Stimulated activated CD4-positive, alpha-beta T cell treated with anti-CD3 and anti-CD28 coated beads, Interleukin-15, amount 100 ng/mL, for 1 hour (primary cell): ENCODE data around the gene TXNRD1.
"Not testable (repeated sequence)": the region's sequence is repeated elsewhere in the genome, so short reads cannot be mapped to it uniquely, and the experiment has no call there.

ENCODE experiments used
- DNase-seq, 2 donors: peaks; one replicate each; pipeline ENCODE4 v3.0.0-alpha.2; 2020; ENCODE audit warnings: low read depth in 1 of 2, low spot score in 1 of 2

The TXNRD1 gene

DNA sequence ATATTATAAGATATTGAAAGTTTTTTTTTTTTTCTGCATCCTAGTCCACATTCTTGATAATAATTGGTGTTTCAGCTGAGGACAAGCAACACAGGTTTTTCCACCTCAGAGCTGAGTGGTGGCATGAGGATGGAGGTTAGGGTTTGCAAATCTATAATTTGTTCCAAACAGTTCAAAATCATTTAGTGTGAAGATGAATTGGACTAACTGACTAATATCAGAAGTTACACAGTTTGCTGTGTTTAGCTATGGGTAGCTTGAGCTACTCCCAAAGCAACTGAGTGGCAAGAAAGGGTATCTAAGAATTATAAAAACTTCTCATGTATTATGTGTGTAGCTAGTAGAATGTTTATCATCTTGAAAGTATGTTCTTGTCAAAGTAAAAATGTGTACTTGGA, 105.0 kb downstream of the TXNRD1 start:
- no peak for DNase-seq

DNA sequence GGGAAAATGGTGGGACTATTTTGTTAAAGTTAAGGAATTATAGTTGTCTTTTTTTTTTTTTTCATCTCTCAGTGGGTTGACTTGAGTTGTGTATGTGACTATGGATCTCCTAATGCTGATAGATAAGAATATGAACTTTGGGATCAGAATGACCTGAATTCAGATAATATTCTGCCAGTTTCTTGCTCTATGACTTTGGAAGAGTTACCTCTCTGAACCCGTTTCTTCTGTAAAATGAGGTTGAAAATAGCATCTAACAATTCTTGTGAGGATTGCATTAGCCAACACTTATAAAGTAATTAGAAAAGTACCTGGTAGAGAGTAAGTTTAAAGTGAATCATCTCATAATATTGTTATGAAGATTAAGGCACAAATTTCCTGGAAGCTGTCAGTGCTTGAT, 106.4 kb downstream of the TXNRD1 start:
- no peak for DNase-seq

DNA sequence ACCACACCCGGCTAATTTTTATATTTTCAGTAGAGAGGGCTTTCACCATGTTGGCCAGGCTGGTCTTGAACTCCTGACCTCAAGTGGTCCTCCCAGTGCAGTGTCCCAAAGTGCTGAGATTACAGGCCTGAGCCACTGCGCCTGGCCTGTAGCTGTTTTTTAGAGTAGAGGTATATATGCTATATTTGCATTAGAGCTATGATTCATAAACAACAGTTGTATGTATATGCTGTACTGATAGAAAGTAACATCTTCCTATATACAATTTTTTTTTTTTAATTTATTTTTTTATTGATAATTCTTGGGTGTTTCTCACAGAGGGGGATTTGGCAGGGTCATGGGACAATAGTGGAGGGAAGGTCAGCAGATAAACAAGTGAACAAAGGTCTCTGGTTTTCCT, 107.0 kb downstream of the TXNRD1 start:
- not testable (repeated sequence) for DNase-seq

DNA sequence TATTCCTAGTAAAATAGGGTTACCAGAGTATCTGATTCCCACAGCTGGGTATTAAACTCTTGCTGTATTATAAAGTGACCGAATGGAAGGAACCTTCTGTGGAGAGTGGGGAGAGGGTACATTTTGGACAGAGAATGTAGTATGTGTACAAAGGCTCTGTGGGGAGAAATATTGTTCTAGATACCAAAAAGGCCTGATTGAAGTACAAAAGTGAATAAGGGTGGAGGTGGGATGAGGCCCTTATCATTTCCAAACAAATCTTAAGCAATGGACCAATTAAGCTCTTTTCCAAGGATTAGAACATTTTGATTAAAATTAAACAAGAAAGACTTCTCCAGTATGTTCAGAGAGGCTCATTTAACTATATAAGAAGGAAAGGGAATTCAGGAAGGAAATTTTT, 108.3 kb downstream of the TXNRD1 start:
- no peak for DNase-seq

DNA sequence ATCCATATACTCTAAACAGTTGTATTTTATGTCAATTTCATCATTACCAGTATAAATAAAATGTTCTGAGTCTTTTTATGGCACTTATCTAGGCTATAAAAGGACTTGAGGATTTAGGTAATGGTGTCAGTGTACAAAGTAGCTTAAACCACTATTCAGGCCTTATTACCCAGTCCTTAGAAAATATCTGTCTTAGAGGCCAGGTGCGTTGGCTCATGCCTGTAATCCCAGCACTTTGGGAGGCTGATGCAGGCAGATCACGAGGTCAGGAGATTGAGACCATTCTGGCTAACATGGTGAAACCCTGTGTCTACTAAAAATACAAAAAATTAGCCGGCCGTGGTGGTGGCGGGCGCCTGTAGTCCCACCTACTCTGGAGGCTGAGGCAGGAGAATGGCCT, 112.7 kb downstream of the TXNRD1 start:
- not testable (repeated sequence) for DNase-seq

DNA sequence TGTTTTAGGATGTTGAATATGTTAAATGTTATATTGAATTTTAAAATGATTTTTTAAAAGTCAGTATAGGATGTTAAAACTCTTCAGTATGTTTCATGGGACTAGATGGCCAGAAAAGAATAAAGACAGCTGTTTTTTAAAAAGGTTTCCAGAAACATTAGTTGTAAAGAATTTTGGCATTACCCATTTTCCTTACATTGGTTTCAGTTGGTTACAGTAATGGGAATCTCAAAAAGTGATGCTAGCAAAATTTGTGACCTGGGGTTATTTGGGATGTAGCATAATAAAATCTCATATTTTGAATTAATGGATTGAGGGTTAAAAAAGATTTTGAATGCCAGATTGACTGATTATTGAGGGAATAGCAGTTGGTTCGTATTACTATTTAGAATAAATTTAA, 113.2 kb downstream of the TXNRD1 start:
- DNase-seq = no peak

DNA sequence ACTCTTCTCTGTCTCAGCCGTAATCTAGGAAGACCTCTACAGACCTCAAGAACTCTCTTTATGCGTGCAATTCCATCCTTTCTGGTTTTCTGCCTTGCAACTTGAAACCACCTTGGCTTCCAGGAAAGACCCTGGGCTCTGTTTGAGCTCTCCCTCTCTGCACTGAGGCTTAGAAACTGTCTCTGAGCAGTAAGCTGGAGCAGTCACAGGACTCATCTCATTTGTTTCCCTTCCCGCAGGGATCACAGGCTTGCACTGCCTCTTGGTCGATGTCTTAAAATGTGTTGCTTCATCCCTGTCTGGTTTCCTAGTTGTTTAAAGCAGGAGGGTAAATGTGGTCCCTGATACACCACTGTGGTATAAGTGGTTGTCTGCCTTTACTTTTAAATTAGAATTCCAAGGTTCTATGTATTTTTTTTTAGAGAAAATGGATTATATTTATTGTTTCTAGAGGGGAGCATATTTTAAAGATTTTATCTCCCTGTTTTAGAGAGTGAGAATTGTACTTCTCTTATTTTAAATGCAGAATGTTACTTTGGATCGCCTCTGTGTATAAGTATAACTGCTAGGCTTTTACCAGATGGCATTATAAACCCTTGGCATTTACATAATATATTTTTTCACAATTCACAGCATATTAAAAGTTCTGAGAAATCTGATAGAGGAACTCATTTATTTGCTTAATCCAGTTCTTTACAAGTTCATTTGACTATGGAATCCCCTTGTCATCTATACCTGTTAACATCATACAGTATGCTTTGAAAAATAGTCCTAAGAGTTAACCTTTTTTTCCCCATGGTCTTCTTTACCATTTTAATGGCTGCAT, 114.3 kb downstream of the TXNRD1 start:
- DNase-seq = no peak

DNA sequence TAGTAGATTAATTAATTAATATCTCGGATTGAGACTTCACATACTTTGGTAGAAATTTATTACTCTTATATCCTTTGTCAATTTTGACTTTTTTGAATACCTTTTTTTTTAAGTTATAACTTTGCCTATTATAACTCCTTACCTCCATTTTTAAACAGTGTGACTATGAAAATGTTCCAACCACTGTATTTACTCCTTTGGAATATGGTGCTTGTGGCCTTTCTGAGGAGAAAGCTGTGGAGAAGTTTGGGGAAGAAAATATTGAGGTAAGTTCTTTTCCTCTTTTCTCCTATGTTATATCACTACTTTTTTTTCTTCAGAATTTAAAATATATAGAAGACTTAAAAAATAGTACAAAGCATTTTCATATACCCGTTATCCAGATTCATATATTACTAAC, 115.8 kb downstream of the TXNRD1 start:
- DNase-seq = no peak

DNA sequence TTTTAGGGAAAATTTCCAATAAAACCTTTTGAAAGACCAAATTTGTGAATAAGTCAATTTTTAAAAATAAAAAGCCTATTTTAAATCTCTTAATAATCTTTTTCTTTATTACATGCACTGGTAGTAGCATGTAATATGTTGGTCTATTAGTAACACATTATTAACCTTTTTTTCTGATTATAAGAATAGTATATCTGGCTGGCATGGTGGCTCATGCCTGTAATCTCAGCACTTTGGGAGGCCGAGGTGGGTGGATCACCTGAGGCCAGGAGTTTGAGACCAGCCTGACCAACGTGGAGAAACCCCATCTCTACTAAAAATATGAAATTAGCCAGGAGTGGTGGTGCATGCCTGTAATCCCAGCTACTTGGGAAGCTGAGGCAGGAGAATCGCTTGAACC, 116.7 kb downstream of the TXNRD1 start:
- DNase-seq = not testable (repeated sequence)

DNA sequence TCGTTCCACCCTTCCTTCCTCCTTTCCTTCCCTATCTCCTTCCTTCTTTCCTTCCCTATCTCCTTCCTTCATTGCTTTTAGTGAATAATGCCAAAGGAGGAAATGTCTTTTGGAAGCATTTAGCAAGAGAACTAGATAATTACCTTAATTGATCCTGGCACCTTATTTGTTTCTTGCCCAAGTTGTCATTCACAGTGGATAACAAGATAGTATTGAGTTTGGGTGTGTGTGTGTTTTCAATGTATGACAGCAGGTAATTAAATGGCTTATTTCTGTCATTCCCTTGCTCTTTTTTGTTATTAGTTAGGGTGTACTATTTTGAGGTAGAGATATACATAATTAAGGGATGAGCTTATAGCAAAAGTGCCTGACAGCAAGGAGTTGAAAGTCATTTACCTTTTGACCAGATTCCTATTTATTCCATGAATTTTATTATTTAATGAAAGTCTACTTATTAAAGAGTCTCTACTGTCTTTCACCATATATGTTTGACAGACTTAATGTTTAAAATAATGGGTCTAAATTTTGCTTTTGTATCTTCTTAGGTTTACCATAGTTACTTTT, 118.2 kb downstream of the TXNRD1 start:
- no peak for DNase-seq

DNA sequence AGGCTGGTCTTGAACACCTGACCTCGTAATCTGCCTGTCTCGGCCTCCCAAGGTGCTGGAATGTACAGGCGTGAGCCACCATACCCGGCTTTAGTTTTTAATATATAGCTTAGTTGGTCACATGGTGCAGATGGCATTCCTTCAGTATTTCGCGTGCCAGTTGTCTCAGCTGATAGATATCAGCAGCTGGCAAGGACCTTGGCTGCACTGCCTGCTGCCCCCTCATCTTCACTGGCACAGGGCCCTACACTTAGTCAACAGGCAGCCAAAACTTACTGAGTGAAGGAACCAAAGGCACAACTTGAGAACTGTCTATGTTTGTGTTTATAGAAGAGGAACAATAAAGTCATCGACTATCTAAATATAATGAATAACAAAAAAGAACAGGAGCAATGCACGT, 119.0 kb downstream of the TXNRD1 start:
- no peak for DNase-seq

DNA sequence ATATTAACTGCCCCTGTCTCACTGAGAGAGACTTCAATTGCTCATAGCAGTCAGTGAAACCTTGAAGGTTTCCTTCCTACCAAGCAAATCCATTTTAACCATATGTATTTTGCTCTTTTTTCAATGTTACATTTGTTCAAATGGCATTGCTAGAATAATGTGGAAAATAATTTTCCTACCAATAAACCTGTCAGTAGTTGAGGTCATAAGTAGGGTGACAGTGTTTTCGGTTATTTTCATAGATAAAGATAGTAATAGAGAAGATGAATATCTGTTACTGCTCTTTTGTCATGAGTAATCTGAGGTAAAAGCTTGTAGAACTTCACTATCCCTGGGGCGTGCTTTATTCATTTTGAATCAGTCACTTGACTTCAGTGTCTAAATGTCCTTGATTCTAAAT, 120.5 kb downstream of the TXNRD1 start:
- DNase-seq = no peak

DNA sequence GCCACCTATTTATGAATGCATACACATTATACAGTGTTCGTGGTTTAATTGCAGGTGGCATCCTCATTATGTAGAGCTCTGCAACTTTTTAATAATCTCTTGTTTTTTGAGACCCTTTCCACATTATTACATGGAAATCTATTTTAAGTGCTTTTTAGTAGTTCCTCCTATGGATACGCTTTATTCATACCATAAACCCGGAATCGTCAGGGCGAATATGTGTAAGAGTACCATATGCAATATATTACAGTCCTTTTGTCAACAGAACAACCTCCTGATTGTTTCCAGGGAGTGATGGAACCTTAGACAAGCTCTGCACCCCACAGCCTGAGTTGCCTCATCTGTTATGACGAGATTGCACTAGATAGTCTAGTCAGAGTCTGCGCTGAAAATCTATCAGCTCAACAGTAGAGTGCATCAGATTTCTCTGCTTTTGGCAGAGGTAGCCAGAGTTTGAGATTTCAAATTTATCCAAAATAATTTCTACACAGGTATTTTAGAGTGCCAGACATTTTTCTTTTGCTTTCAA, 121.5 kb downstream of the TXNRD1 start:
- DNase-seq = no peak

DNA sequence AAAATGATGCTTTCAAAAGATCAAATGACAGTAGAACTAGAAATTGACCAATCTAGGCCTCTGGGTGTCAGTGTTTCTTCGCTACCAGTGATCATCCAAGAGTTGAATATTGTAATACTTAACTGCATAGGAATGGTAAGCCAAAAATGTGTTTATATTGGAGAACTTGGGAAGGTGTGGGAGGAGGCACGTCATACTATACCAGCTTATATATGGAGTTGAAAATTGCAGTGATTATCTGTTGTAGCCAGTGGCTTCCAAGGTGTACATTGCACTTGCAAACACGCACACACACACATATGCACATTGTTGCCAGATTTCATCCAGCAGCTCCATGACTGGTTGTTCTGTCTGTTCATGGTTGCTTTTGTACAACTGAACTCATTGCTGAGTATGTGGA, 124.1 kb downstream of the TXNRD1 start:
- no peak for DNase-seq

DNA sequence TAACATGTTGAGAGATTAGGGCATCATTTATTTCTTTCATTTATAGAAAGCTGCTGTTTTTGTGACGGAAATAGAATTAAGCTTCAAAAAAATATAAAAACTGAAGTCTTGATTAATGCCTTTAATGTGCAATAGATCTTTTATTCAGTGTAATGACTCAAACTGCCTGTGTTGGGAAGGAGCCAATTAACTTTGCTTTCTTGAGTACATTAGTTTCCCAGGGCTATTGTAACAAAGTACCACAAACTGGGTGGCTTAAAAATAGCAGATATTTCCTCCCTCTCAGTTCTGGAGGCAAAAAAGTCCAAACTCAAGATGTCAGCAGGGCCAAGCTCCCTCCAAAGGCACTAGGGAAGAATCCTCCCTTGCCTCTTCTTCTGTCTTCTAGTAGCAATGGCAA, 124.6 kb downstream of the TXNRD1 start:
- DNase-seq = no peak

DNA sequence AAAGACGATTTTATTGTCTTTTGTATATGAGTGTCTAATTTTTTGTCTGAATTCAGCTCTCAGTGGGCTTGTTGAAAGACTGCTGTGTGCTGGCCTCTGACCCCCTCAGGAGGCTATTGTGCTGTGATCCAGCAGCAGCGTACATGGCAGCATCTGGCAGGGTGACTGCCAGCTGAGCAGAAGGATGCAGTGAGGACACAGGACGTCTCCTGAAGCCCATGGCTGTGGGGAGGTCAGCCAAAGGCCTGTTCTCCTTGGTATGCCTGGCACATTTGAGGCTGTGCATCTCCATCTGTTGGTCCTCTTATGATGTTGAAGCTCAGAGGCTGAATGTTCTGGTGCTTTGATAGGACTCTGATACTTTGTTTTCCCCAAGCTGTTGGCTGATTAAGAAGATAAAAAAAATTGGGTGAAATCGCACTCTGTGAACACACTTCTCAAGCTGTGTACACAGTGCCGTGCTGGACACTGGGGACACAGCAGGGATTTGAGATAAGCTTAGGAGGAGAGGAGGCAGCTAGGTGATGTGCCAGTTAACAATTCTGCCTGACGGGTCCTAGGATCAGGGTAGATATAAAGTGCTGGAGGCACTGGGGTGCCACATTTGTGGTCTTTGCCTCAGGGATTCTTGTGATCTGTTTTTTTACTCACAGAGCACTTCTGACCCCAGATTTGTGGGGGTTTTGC, 125.5 kb downstream of the TXNRD1 start:
- DNase-seq = no peak

DNA sequence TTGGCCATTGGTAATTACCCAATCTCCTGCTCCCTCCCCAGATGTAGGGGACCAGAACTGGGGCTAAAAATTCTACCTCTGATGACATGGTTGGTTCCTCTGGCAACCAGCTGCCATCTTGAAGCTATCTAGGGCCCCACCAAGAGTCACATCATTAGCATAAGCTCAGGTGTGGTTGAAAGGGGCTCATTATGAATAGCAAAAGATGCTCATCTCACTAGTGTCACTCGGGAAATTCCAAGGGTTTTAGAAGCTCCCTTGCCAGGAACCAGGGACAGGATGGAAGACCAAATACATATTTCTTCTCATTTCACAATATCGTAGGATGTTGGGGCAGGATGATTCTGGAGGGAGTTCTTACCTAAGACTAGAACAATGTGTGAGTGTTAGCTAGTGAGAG, 126.6 kb downstream of the TXNRD1 start:
- DNase-seq = no peak

DNA sequence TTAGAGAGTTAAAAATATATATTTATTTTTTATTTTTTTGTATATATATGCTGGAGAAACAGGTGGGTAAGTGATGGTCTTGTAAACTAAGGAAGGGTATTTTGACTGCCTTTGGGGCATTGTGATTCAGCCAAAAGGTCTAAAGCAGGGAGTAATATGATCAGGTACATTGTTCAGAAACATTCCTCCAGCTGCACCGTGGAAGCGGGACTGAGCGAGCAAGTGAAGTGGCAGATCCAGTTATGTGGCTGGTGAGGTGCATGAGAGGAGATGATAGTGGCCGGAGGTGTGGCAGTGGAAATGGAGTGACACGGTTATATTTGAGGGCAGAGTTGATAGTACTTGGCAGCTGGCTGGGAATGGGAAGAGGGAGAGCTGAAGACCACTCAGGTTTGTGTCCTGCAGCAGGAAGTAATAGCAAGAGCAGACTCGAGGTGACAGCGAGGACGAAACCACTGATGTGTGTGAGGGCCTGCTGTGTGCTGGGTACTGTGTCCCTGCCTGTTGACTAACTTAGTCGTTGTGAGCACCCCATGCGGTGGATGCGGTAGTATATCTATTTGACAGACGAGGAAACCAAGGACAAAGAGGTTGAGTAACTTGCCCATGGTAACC, 127.2 kb downstream of the TXNRD1 start:
- no peak for DNase-seq

DNA sequence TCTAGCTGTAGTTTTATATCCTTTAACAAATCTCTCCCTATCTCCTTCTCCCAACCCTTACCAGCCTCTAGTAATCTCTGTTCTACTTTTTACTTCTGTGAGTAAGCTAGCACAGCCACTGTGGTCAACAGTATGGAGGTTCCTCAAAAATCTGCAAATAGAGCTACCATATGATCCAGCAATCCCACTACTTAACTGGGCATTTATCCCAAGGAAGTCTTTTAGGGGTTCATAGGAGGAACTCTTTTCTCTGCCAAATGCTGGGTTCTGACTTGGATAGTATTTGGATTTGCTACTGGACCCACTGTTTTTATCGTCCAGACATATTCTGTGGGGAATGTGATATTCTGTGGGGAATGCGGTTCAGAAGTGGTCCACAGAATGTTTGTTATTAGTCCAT, 129.1 kb downstream of the TXNRD1 start:
- DNase-seq = no peak

DNA sequence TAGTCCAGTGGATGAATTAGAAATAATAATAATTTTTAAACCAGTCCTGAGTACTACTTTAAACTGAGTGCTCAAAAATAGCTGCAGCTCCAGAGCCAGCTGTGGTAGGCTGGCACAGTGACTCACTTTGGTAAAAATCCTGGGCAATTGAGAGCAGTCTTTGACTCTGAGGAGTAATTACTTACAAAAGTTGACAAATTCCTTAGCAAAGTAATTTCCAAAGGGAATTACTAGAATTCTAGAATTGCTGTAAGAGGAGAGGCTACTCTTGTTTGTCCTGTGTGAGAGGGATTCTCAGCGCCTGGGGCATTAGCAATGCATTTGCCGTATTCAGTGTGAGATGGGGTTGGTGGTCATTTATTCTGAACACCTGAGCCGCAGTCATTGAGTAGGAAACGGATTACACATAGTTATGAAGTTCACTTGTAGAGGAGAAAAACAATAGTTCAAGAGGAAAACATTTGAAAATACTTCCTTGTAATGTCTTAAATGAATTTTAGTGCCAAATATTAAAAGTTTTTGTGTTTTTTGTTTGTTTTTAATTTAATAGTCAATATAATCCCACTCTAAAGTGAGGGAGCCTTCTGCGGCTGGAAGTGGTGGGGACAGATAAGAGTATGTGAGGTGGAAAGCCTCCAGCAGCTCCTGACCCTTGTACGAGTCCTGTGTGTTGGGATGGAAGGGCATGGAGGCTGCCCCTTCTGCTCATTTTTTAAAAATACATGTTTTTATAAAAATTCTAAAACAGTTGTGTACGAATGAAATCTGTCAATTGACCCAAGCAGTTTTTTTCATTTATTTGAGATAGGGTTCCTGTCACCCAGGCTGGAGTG, 129.9 kb downstream of the TXNRD1 start:
- no peak for DNase-seq
